Effector memory CD8-positive, alpha-beta T cell (primary cell): ENCODE results near the gene F2.
"Not testable (repeated sequence)": the region's sequence is repeated elsewhere in the genome, so short reads cannot be mapped to it uniquely, and the experiment has no call there.

Source experiments
- ATAC-seq: fragments of 150-1000 bp; cut with Tn5 transposase; replicated peaks from 2 replicates; pipeline ENCODE4 v1.10.0; 2021; ENCODE audit warnings: mild to moderate bottlenecking, moderate library complexity
- DNase-seq, 3 experiments: peaks; one replicate each; pipeline ENCODE4 v3.0.0; 2021
- H3K27ac Mint-ChIP-seq, 2 donors: one replicate each; pipeline ENCODE4 v1.8.0; 2022; ENCODE audit warnings: mild to moderate bottlenecking in 2 of 2, mixed read lengths in 2 of 2, moderate library complexity in 2 of 2
- H3K27me3 Mint-ChIP-seq, 2 donors: one replicate each; pipeline ENCODE4 v1.8.0; 2022; ENCODE audit warnings: mixed read lengths in 2 of 2
- H3K36me3 Mint-ChIP-seq: one replicate; pipeline ENCODE4 v1.8.0; 2022; ENCODE audit warnings: mild to moderate bottlenecking, moderate library complexity, mixed read lengths; ENCODE audit not compliant: insufficient read depth
- H3K4me1 Mint-ChIP-seq, 2 donors: one replicate each; pipeline ENCODE4 v1.8.0; 2022; ENCODE audit warnings: low read depth in 2 of 2, mixed read lengths in 2 of 2
- H3K4me3 Mint-ChIP-seq, 2 donors: one replicate each; pipeline ENCODE4 v1.8.0; 2022; ENCODE audit warnings: mild to moderate bottlenecking in 2 of 2, mixed read lengths in 2 of 2, moderate library complexity in 2 of 2
- H3K9me3 Mint-ChIP-seq, 2 donors: one replicate each; pipeline ENCODE4 v1.8.0; 2022; ENCODE audit warnings: mixed read lengths in 2 of 2

Gene F2

GRCh38 chr11:46694607-46695006 is 24.4 kb upstream of the F2 start:
- H3K4me3 Mint-ChIP-seq = no peak overlapping the region
- peak overlapping the region; percentile 92 to 93 for H3K27ac Mint-ChIP-seq
- peaks cover 66% of the 10 kb centered on the region for H3K36me3 Mint-ChIP-seq
- H3K27me3 Mint-ChIP-seq = no peaks in the 10 kb centered on the region
- H3K9me3 Mint-ChIP-seq = no peaks in the 10 kb centered on the region
- no peak for DNase-seq
- H3K4me1 Mint-ChIP-seq = peaks cover 34 to 44% of the 10 kb centered on the region in 2 donors
- no peak for ATAC-seq

GRCh38 chr11:46695345-46696211 is 23.4 kb upstream of the F2 start:
- no peak overlapping the region for H3K4me3 Mint-ChIP-seq
- H3K27ac Mint-ChIP-seq = peak overlapping the region; percentile 92 to 93
- no peaks in the 10 kb centered on the region for H3K9me3 Mint-ChIP-seq
- peaks cover 37 to 46% of the 10 kb centered on the region in 2 donors for H3K4me1 Mint-ChIP-seq
- peaks cover 60% of the 10 kb centered on the region for H3K36me3 Mint-ChIP-seq
- DNase-seq = no peak
- no peak for ATAC-seq
- no peaks in the 10 kb centered on the region for H3K27me3 Mint-ChIP-seq

- DNase-seq (no peak), ATAC-seq (no peak)
- no peak overlapping the region for H3K27ac Mint-ChIP-seq
- H3K27me3 Mint-ChIP-seq = no peaks in the 10 kb centered on the region
- peaks cover 38 to 45% of the 10 kb centered on the region in 2 donors for H3K4me1 Mint-ChIP-seq
- no peak overlapping the region for H3K4me3 Mint-ChIP-seq
- no peaks in the 10 kb centered on the region for H3K9me3 Mint-ChIP-seq
- peaks cover 58% of the 10 kb centered on the region for H3K36me3 Mint-ChIP-seq
These were observed 22.8 kb upstream of the F2 start for GRCh38 chr11:46696212-46696558.

GRCh38 chr11:46697303-46697702 is 21.7 kb upstream of the F2 start:
- peak overlapping the region; percentile 77 to 87 for H3K27ac Mint-ChIP-seq
- peaks cover 48% of the 10 kb centered on the region for H3K36me3 Mint-ChIP-seq
- no peaks in the 10 kb centered on the region for H3K9me3 Mint-ChIP-seq
- no peaks in the 10 kb centered on the region for H3K27me3 Mint-ChIP-seq
- no peak overlapping the region for H3K4me3 Mint-ChIP-seq
- DNase-seq (no peak), ATAC-seq (no peak)
- peaks cover 45 to 52% of the 10 kb centered on the region in 2 donors for H3K4me1 Mint-ChIP-seq

GRCh38 chr11:46697723-46698122 is 21.3 kb upstream of the F2 start:
- H3K27me3 Mint-ChIP-seq = no peaks in the 10 kb centered on the region
- no peaks in the 10 kb centered on the region for H3K9me3 Mint-ChIP-seq
- DNase-seq (no peak), ATAC-seq (no peak)
- H3K4me3 Mint-ChIP-seq = peak overlapping the region; percentile 96 to 100
- H3K4me1 Mint-ChIP-seq = peaks cover 48 to 56% of the 10 kb centered on the region in 2 donors
- peaks cover 43% of the 10 kb centered on the region for H3K36me3 Mint-ChIP-seq
- peak overlapping the region; percentile 77 to 87 for H3K27ac Mint-ChIP-seq

- Mint-ChIP-seq H3K27me3 (no peaks in the 10 kb centered on the region), H3K9me3 (no peaks in the 10 kb centered on the region), H3K36me3 (peaks cover 41% of the 10 kb centered on the region), H3K4me3 (peak overlapping the region; percentile 96 to 100), H3K27ac (peak overlapping the region in 1 of 2 donors; percentile 87), H3K4me1 (peaks cover 53 to 62% of the 10 kb centered on the region in 2 donors)
- ATAC-seq (no peak), DNase-seq (no peak)
These were observed 20.4 kb upstream of the F2 start for GRCh38 chr11:46698597-46698996.

GRCh38 chr11:46700241-46701077 is 18.6 kb upstream of the F2 start, which contains the start of the genes ARHGAP1 and ZNF408:
TSS of gene ARHGAP1 (minus strand) at chr11:46700619. CDS start at chr11:46696107, 4,512 bp downstream.
TSS of gene ZNF408 (plus strand) at chr11:46701031. CDS start at chr11:46701048, 17 bp downstream.
- Mint-ChIP-seq H3K27ac (peak within 1 kb of the TSS; percentile 97 to 98), H3K36me3 (peaks cover 38% of the 10 kb centered on the region), H3K27me3 (no peaks in the 10 kb centered on the region), H3K9me3 (no peaks in the 10 kb centered on the region), H3K4me3 (peak within 1 kb of the TSS; percentile 96 to 100), H3K4me1 (peaks cover 43 to 54% of the 10 kb centered on the region in 2 donors)
- DNase-seq (peak; percentile 98 to 99 (median 98)), ATAC-seq (peak; percentile 97)

- ATAC-seq = no peak
- Mint-ChIP-seq H3K27me3 (no peaks in the 10 kb centered on the region), H3K27ac (peak overlapping the region; percentile 97 to 98), H3K36me3 (peaks cover 31% of the 10 kb centered on the region), H3K9me3 (no peaks in the 10 kb centered on the region), H3K4me1 (peaks cover 41 to 50% of the 10 kb centered on the region in 2 donors), H3K4me3 (peak overlapping the region; percentile 96 to 100)
- no peak for DNase-seq
These were observed 17.8 kb upstream of the F2 start for GRCh38 chr11:46701078-46701654.

- Mint-ChIP-seq H3K27me3 (no peaks in the 10 kb centered on the region), H3K4me3 (no peak overlapping the region), H3K36me3 (peaks cover 35% of the 10 kb centered on the region), H3K4me1 (peaks cover 18 to 28% of the 10 kb centered on the region in 2 donors), H3K9me3 (no peaks in the 10 kb centered on the region), H3K27ac (no peak overlapping the region)
- ATAC-seq (no peak), DNase-seq (no peak)
These were observed 13.8 kb upstream of the F2 start for GRCh38 chr11:46705070-46705688.

- DNase-seq (no peak), ATAC-seq (no peak)
- H3K27me3 Mint-ChIP-seq = no peaks in the 10 kb centered on the region
- no peak overlapping the region for H3K4me3 Mint-ChIP-seq
- peaks cover 28% of the 10 kb centered on the region for H3K36me3 Mint-ChIP-seq
- H3K4me1 Mint-ChIP-seq = peaks cover 8 to 12% of the 10 kb centered on the region in 2 donors
- H3K27ac Mint-ChIP-seq = peak overlapping the region in 1 of 2 donors; percentile 32
- H3K9me3 Mint-ChIP-seq = no peaks in the 10 kb centered on the region
These were observed 12.1 kb upstream of the F2 start for GRCh38 chr11:46706886-46707285.

- not testable (repeated sequence) for DNase-seq, H3K9me3 Mint-ChIP-seq, H3K4me3 Mint-ChIP-seq, ATAC-seq, H3K27me3 Mint-ChIP-seq, H3K4me1 Mint-ChIP-seq
- H3K36me3 Mint-ChIP-seq = peaks cover 14% of the 10 kb centered on the region
- H3K27ac Mint-ChIP-seq = peak overlapping the region in 1 of 2 donors; percentile 55
These were observed 9.7 kb upstream of the F2 start for GRCh38 chr11:46709351-46709750.

GRCh38 chr11:46710821-46711269 is 8.2 kb upstream of the F2 start:
- Mint-ChIP-seq H3K4me1 (no peaks in the 10 kb centered on the region), H3K9me3 (no peaks in the 10 kb centered on the region), H3K27ac (no peak overlapping the region), H3K4me3 (no peak overlapping the region), H3K27me3 (no peaks in the 10 kb centered on the region), H3K36me3 (peaks cover 11% of the 10 kb centered on the region)
- DNase-seq = no peak
- no peak for ATAC-seq

- no peak overlapping the region for H3K4me3 Mint-ChIP-seq
- H3K36me3 Mint-ChIP-seq = peaks cover 9% of the 10 kb centered on the region
- no peaks in the 10 kb centered on the region for H3K4me1 Mint-ChIP-seq
- H3K27me3 Mint-ChIP-seq = no peaks in the 10 kb centered on the region
- no peaks in the 10 kb centered on the region for H3K9me3 Mint-ChIP-seq
- ATAC-seq (no peak), DNase-seq (no peak)
- no peak overlapping the region for H3K27ac Mint-ChIP-seq
These were observed 7.7 kb upstream of the F2 start for GRCh38 chr11:46711303-46711702.
